ENCODE measurements around the gene OR7A17. TPM values are rescaled to one million over a fixed set of nuclear protein-coding genes. Genes with fewer than 3 reads are reported as not detected.

Gene OR7A17
- total RNA-seq, 1 experiment from 2014 or later, result not detected

DNA sequence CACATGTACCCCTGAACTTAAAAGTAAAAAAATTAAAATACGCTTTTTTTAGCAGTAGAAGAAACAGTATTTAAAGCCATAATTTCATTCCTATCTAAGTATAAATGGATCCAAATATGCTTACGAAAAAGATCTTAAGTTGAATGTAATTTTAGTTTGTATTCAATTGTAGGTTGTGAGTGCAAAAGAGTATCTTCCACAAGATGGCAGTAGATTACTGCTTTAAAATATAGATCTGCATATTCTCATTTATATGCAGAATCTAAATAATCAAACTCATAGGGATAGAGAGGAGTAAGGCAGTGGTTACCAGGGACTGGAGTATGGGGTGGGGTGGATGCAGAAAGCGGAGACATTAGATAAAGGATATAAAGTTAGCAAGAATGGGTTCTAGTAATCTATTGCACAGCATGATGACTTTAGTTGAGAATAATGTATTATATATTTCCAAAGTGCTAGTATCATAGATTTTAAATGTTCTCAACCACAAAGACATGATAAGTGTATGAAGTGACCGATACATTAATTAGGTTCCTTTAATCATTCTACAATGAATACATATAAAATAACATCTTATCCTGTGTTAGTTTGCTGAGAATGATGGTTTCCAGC, 14.2 kb downstream of the OR7A17 start (continued):
- TF ChIP-seq, protein P1, sequence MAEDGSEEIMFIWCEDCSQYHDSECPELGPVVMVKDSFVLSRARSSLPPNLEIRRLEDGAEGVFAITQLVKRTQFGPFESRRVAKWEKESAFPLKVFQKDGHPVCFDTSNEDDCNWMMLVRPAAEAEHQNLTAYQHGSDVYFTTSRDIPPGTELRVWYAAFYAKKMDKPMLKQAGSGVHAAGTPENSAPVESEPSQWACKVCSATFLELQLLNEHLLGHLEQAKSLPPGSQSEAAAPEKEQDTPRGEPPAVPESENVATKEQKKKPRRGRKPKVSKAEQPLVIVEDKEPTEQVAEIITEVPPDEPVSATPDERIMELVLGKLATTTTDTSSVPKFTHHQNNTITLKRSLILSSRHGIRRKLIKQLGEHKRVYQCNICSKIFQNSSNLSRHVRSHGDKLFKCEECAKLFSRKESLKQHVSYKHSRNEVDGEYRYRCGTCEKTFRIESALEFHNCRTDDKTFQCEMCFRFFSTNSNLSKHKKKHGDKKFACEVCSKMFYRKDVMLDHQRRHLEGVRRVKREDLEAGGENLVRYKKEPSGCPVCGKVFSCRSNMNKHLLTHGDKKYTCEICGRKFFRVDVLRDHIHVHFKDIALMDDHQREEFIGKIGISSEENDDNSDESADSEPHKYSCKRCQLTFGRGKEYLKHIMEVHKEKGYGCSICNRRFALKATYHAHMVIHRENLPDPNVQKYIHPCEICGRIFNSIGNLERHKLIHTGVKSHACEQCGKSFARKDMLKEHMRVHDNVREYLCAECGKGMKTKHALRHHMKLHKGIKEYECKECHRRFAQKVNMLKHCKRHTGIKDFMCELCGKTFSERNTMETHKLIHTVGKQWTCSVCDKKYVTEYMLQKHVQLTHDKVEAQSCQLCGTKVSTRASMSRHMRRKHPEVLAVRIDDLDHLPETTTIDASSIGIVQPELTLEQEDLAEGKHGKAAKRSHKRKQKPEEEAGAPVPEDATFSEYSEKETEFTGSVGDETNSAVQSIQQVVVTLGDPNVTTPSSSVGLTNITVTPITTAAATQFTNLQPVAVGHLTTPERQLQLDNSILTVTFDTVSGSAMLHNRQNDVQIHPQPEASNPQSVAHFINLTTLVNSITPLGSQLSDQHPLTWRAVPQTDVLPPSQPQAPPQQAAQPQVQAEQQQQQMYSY (CRISPR knock-in tag; IDR thresholded peaks at IDR 0.05), result no peak
- TF ChIP-seq ZNF416 (CRISPR knock-in tag; IDR thresholded peaks at IDR 0.05), result no peak

DNA sequence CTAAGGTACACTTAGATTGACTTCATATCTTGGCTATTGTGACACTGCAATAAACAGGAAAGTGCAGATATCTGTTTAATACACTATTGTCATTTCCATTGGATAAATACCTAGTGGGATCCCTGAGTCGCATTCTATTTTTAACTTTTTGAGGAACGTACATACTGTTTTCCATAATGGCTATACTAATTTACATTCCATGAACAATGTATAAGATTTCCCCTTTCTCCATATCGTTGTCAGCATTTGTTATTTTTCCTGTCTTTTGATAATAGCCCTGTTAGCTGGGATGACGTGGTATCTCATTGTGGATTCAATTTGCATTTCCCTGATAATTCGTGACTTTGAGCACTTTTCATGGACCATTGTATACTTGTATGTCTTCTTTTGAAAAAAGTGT, 17.4 kb downstream of the OR7A17 start:
- Mint-ChIP-seq H3K4me1 (no peaks in the 10 kb centered on the region), H3K27ac (no peak overlapping the region), H3K36me3 (peaks cover 21% of the 10 kb centered on the region), H3K4me3 (no peak overlapping the region), H3K9me3 (peaks cover 53% of the 10 kb centered on the region), H3K27me3 (ENCODE audit: low read depth) (peaks cover 10% of the 10 kb centered on the region; the same call in 1 of the 2 replicates)
- ATAC-seq (no peak), DNase-seq (ENCODE audit: low spot score) (no peak)
- CTCF ChIA-PET, result no interaction called here
- POLR2A ChIA-PET, result no interaction called here
- no peak for TF ChIP-seq ZNF512 (CRISPR knock-in tag; IDR thresholded peaks at IDR 0.05; ENCODE audit: borderline replicate concordance)
- TF ChIP-seq TEAD1 (CRISPR knock-in tag; IDR thresholded peaks at IDR 0.05), result no peak
- TF ChIP-seq, protein P1 (CRISPR knock-in tag; IDR thresholded peaks at IDR 0.05), result no peak
- TF ChIP-seq, protein P2, sequence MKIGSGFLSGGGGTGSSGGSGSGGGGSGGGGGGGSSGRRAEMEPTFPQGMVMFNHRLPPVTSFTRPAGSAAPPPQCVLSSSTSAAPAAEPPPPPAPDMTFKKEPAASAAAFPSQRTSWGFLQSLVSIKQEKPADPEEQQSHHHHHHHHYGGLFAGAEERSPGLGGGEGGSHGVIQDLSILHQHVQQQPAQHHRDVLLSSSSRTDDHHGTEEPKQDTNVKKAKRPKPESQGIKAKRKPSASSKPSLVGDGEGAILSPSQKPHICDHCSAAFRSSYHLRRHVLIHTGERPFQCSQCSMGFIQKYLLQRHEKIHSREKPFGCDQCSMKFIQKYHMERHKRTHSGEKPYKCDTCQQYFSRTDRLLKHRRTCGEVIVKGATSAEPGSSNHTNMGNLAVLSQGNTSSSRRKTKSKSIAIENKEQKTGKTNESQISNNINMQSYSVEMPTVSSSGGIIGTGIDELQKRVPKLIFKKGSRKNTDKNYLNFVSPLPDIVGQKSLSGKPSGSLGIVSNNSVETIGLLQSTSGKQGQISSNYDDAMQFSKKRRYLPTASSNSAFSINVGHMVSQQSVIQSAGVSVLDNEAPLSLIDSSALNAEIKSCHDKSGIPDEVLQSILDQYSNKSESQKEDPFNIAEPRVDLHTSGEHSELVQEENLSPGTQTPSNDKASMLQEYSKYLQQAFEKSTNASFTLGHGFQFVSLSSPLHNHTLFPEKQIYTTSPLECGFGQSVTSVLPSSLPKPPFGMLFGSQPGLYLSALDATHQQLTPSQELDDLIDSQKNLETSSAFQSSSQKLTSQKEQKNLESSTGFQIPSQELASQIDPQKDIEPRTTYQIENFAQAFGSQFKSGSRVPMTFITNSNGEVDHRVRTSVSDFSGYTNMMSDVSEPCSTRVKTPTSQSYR (CRISPR knock-in tag; IDR thresholded peaks at IDR 0.05), result no peak
- TF ChIP-seq, protein P3, sequence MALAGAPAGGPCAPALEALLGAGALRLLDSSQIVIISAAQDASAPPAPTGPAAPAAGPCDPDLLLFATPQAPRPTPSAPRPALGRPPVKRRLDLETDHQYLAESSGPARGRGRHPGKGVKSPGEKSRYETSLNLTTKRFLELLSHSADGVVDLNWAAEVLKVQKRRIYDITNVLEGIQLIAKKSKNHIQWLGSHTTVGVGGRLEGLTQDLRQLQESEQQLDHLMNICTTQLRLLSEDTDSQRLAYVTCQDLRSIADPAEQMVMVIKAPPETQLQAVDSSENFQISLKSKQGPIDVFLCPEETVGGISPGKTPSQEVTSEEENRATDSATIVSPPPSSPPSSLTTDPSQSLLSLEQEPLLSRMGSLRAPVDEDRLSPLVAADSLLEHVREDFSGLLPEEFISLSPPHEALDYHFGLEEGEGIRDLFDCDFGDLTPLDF (CRISPR knock-in tag; IDR thresholded peaks at IDR 0.05), result no peak
- TF ChIP-seq IRF1 (CRISPR knock-in tag; IDR thresholded peaks at IDR 0.05), result no peak
- no peak for TF ChIP-seq ZBTB21 (CRISPR knock-in tag; IDR thresholded peaks at IDR 0.05; ENCODE audit: borderline replicate concordance)
- no peak for TF ChIP-seq CREB1 (CRISPR knock-in tag; IDR thresholded peaks at IDR 0.05)
- TF ChIP-seq, protein P4, sequence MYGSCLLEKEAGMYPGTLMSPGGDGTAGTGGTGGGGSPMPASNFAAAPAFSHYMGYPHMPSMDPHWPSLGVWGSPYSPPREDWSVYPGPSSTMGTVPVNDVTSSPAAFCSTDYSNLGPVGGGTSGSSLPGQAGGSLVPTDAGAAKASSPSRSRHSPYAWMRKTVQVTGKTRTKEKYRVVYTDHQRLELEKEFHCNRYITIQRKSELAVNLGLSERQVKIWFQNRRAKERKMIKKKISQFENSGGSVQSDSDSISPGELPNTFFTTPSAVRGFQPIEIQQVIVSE (CRISPR knock-in tag; IDR thresholded peaks at IDR 0.05; ENCODE audit: borderline replicate concordance), result no peak
